HG02943 (cell line): ENCODE measurements around the gene CYP26B1.
"Not testable (repeated sequence)": the region's sequence is repeated elsewhere in the genome, so short reads cannot be mapped to it uniquely, and the experiment has no call there.

Experiments
- ATAC-seq: cut with Tn5 transposase; IDR thresholded peaks from one replicate; pipeline ENCODE4 v1.9.1; 2021; ENCODE audit warnings: mild to moderate bottlenecking, low read depth, moderate library complexity; ENCODE audit not compliant: unreplicated experiment

Gene CYP26B1

DNA sequence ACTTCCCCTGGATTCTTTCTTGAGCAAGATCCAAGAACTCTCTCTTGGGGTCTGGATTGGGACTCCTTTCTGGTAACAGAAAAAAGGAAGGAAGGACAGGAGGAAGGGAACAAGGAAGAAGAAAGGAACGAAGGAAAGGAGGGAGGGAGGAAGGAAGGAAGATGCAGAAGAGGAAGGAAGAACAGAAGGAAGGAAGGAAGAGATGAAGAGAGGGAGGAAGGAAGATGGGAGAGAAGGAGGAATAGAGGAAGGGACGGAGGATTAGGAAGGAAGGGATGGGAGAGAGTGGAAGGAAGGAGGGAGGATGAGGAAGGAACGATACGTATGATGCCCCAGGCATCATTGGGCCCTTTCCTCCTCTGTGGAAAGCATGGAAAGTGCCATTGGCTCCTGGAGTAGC lies 58.6 kb downstream of the CYP26B1 start:
- no peak for ATAC-seq

GRCh38 chr2:72086871-72087633 lies 60.6 kb downstream of the CYP26B1 start:
- ATAC-seq: not testable (repeated sequence)

GRCh38 chr2:72085513-72085912 lies 62.1 kb downstream of the CYP26B1 start:
- ATAC-seq: no peak

DNA sequence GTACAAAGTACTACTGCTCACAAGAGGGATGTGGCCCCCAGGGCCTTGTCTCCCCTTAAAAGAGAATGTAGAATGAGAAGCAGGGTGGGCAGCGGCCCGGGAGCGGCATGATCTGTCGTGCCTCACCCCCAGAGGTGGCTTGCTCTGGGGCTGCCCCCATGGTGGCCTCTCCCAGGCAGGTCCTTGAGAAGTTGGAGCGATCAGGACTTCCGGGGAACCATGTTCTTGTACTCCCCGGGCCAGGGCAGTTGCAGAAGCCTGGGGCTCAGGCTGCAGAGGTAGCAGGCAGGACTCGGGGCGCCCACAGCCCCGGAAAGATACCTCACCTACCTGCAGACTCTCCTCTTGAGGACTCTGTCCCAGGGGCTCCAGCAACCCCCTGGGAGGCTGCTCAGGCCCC lies 62.6 kb downstream of the CYP26B1 start:
- ATAC-seq: no peak

GRCh38 chr2:72084584-72084976 lies 63.1 kb downstream of the CYP26B1 start:
- ATAC-seq: no peak

GRCh38 chr2:72083751-72084583 lies 63.7 kb downstream of the CYP26B1 start:
- ATAC-seq: no peak

GRCh38 chr2:72082887-72083286 lies 64.8 kb downstream of the CYP26B1 start:
- ATAC-seq: no peak

GRCh38 chr2:72082021-72082601 lies 65.6 kb downstream of the CYP26B1 start:
- no peak for ATAC-seq

- ATAC-seq: no peak
Measured at GRCh38 chr2:72081451-72081850, 66.2 kb downstream of the CYP26B1 start.

- no peak for ATAC-seq
Measured at GRCh38 chr2:72080286-72081145, 67.1 kb downstream of the CYP26B1 start.
